Measurements from ENCODE around the gene NDUFB8.

The NDUFB8 gene

GRCh38 chr10:100565206-100565985, 35.7 kb upstream of the NDUFB8 start:
- Histone ChIP-seq H3K79me1 (ENCODE audit: low read length) (no peaks in the 10 kb centered on the region), H3K4me2 (ENCODE audit: low read length) (no peak overlapping the region), H3K79me2 (ENCODE audit: control insufficient read depth, insufficient read depth, low read length) (no peaks in the 10 kb centered on the region), H2BK5ac (ENCODE audit: low read length) (no peak overlapping the region), H3K27me3 (ENCODE audit: insufficient read depth, low read length, poor library complexity) (no peaks in the 10 kb centered on the region), H4K5ac (ENCODE audit: low read length) (no peak overlapping the region), H2BK15ac (replicated peaks; ENCODE audit: low read depth) (no peak overlapping the region), H3K23ac (ENCODE audit: low read length) (no peak overlapping the region), H3K36me3 (ENCODE audit: control insufficient read depth, insufficient read depth, low read length) (no peaks in the 10 kb centered on the region), H3K4me3 (ENCODE audit: low read length) (no peak overlapping the region), H3K4ac (ENCODE audit: low read depth, low read length) (no peak overlapping the region), H3K18ac (ENCODE audit: low read length) (no peak overlapping the region), H2AK5ac (ENCODE audit: low read length) (no peak overlapping the region), H3K4me1 (ENCODE audit: control insufficient read depth, low read depth, low read length) (peaks cover 4% of the 10 kb centered on the region), H2BK120ac (ENCODE audit: low read depth, low read length) (no peak overlapping the region), H3K27ac (ENCODE audit: low read depth, low read length) (no peak overlapping the region), H3K56ac (ENCODE audit: low read length) (no peak overlapping the region), H4K8ac (ENCODE audit: low read depth, low read length) (no peak overlapping the region), H3K9ac (ENCODE audit: low read length) (no peak overlapping the region)
- no peak for DNase-seq
- WGBS (ENCODE audit: extremely low coverage, insufficient coverage, low lambda C conversion rate): no CpG with 5 or more reads among the region's 9 CpGs

GRCh38 chr10:100562008-100562672, 32.5 kb upstream of the NDUFB8 start:
- Histone ChIP-seq H3K4me2 (ENCODE audit: low read length) (no peak overlapping the region), H3K79me2 (ENCODE audit: control insufficient read depth, insufficient read depth, low read length) (no peaks in the 10 kb centered on the region), H2AK5ac (ENCODE audit: low read length) (no peak overlapping the region), H4K5ac (ENCODE audit: low read length) (no peak overlapping the region), H3K23ac (ENCODE audit: low read length) (no peak overlapping the region), H3K27ac (ENCODE audit: low read depth, low read length) (no peak overlapping the region), H3K36me3 (ENCODE audit: control insufficient read depth, insufficient read depth, low read length) (no peaks in the 10 kb centered on the region), H3K4me1 (ENCODE audit: control insufficient read depth, low read depth, low read length) (no peaks in the 10 kb centered on the region), H3K4me3 (ENCODE audit: low read length) (no peak overlapping the region), H3K79me1 (ENCODE audit: low read length) (no peaks in the 10 kb centered on the region), H3K18ac (ENCODE audit: low read length) (no peak overlapping the region), H2BK5ac (ENCODE audit: low read length) (no peak overlapping the region), H2BK120ac (ENCODE audit: low read depth, low read length) (no peak overlapping the region), H3K4ac (ENCODE audit: low read depth, low read length) (no peak overlapping the region), H3K27me3 (ENCODE audit: insufficient read depth, low read length, poor library complexity) (no peaks in the 10 kb centered on the region), H3K9ac (ENCODE audit: low read length) (peak overlapping the region; percentile 20), H3K56ac (ENCODE audit: low read length) (no peak overlapping the region), H2BK15ac (replicated peaks; ENCODE audit: low read depth) (no peak overlapping the region), H4K8ac (ENCODE audit: low read depth, low read length) (no peak overlapping the region)
- no CpG with 5 or more reads among the region's 62 CpGs for WGBS (ENCODE audit: extremely low coverage, insufficient coverage, low lambda C conversion rate)
- DNase-seq: peak; percentile 74

- no peaks in the 10 kb centered on the region for H3K4me1 ChIP-seq (ENCODE audit: control insufficient read depth, low read depth, low read length)
- no peak overlapping the region for H3K18ac ChIP-seq (ENCODE audit: low read length)
- H3K56ac ChIP-seq (ENCODE audit: low read length): no peak overlapping the region
- H2BK15ac ChIP-seq (replicated peaks; ENCODE audit: low read depth): no peak overlapping the region
- H3K9ac ChIP-seq (ENCODE audit: low read length): no peak overlapping the region
- no peak overlapping the region for H2AK5ac ChIP-seq (ENCODE audit: low read length)
- H2BK120ac ChIP-seq (ENCODE audit: low read depth, low read length): no peak overlapping the region
- H3K4me2 ChIP-seq (ENCODE audit: low read length): no peak overlapping the region
- no peak overlapping the region for H3K27ac ChIP-seq (ENCODE audit: low read depth, low read length)
- no peaks in the 10 kb centered on the region for H3K79me1 ChIP-seq (ENCODE audit: low read length)
- WGBS (ENCODE audit: extremely low coverage, insufficient coverage, low lambda C conversion rate): no CpG with 5 or more reads among the region's 2 CpGs
- no peak overlapping the region for H3K23ac ChIP-seq (ENCODE audit: low read length)
- no peak overlapping the region for H4K8ac ChIP-seq (ENCODE audit: low read depth, low read length)
- no peak for DNase-seq
- no peaks in the 10 kb centered on the region for H3K36me3 ChIP-seq (ENCODE audit: control insufficient read depth, insufficient read depth, low read length)
- H3K4ac ChIP-seq (ENCODE audit: low read depth, low read length): no peak overlapping the region
- H2BK5ac ChIP-seq (ENCODE audit: low read length): no peak overlapping the region
- no peaks in the 10 kb centered on the region for H3K79me2 ChIP-seq (ENCODE audit: control insufficient read depth, insufficient read depth, low read length)
- H4K5ac ChIP-seq (ENCODE audit: low read length): no peak overlapping the region
- H3K4me3 ChIP-seq (ENCODE audit: low read length): no peak overlapping the region
- H3K27me3 ChIP-seq (ENCODE audit: insufficient read depth, low read length, poor library complexity): no peaks in the 10 kb centered on the region
Observed at GRCh38 chr10:100561005-100561404, 31.3 kb upstream of the NDUFB8 start.

- no peak overlapping the region for H3K9ac ChIP-seq (ENCODE audit: low read length)
- no peaks in the 10 kb centered on the region for H3K79me2 ChIP-seq (ENCODE audit: control insufficient read depth, insufficient read depth, low read length)
- H3K4me2 ChIP-seq (ENCODE audit: low read length): no peak overlapping the region
- H3K27ac ChIP-seq (ENCODE audit: low read depth, low read length): no peak overlapping the region
- no peak overlapping the region for H3K4ac ChIP-seq (ENCODE audit: low read depth, low read length)
- no peak overlapping the region for H2AK5ac ChIP-seq (ENCODE audit: low read length)
- no peak overlapping the region for H3K4me3 ChIP-seq (ENCODE audit: low read length)
- no peaks in the 10 kb centered on the region for H3K4me1 ChIP-seq (ENCODE audit: control insufficient read depth, low read depth, low read length)
- WGBS (ENCODE audit: extremely low coverage, insufficient coverage, low lambda C conversion rate): no CpG with 5 or more reads among the region's 1 CpG
- H2BK120ac ChIP-seq (ENCODE audit: low read depth, low read length): no peak overlapping the region
- H3K79me1 ChIP-seq (ENCODE audit: low read length): no peaks in the 10 kb centered on the region
- no peak overlapping the region for H4K5ac ChIP-seq (ENCODE audit: low read length)
- no peak overlapping the region for H3K18ac ChIP-seq (ENCODE audit: low read length)
- no peaks in the 10 kb centered on the region for H3K27me3 ChIP-seq (ENCODE audit: insufficient read depth, low read length, poor library complexity)
- no peak for DNase-seq
- peak overlapping the region; percentile 30 for H3K23ac ChIP-seq (ENCODE audit: low read length)
- no peak overlapping the region for H2BK5ac ChIP-seq (ENCODE audit: low read length)
- H3K56ac ChIP-seq (ENCODE audit: low read length): no peak overlapping the region
- H2BK15ac ChIP-seq (replicated peaks; ENCODE audit: low read depth): no peak overlapping the region
- H3K36me3 ChIP-seq (ENCODE audit: control insufficient read depth, insufficient read depth, low read length): no peaks in the 10 kb centered on the region
- no peak overlapping the region for H4K8ac ChIP-seq (ENCODE audit: low read depth, low read length)
Observed at GRCh38 chr10:100560248-100560647, 30.6 kb upstream of the NDUFB8 start.

GRCh38 chr10:100554902-100555301, 25.2 kb upstream of the NDUFB8 start:
- Histone ChIP-seq H3K56ac (ENCODE audit: low read length) (no peak overlapping the region), H2BK15ac (replicated peaks; ENCODE audit: low read depth) (no peak overlapping the region), H2BK5ac (ENCODE audit: low read length) (no peak overlapping the region), H3K4ac (ENCODE audit: low read depth, low read length) (no peak overlapping the region), H3K4me3 (ENCODE audit: low read length) (no peak overlapping the region), H3K27ac (ENCODE audit: low read depth, low read length) (no peak overlapping the region), H3K4me1 (ENCODE audit: control insufficient read depth, low read depth, low read length) (peaks cover 11% of the 10 kb centered on the region), H3K79me2 (ENCODE audit: control insufficient read depth, insufficient read depth, low read length) (no peaks in the 10 kb centered on the region), H3K18ac (ENCODE audit: low read length) (no peak overlapping the region), H3K9ac (ENCODE audit: low read length) (no peak overlapping the region), H3K23ac (ENCODE audit: low read length) (no peak overlapping the region), H2BK120ac (ENCODE audit: low read depth, low read length) (no peak overlapping the region), H2AK5ac (ENCODE audit: low read length) (no peak overlapping the region), H4K8ac (ENCODE audit: low read depth, low read length) (no peak overlapping the region), H3K36me3 (ENCODE audit: control insufficient read depth, insufficient read depth, low read length) (no peaks in the 10 kb centered on the region), H3K79me1 (ENCODE audit: low read length) (no peaks in the 10 kb centered on the region), H4K5ac (ENCODE audit: low read length) (no peak overlapping the region), H3K27me3 (ENCODE audit: insufficient read depth, low read length, poor library complexity) (no peaks in the 10 kb centered on the region), H3K4me2 (ENCODE audit: low read length) (no peak overlapping the region)
- no CpG with 5 or more reads among the region's 2 CpGs for WGBS (ENCODE audit: extremely low coverage, insufficient coverage, low lambda C conversion rate)
- no peak for DNase-seq
